T-helper 1 cell treated with Interleukin-12 subunit alpha and Interleukin-12 subunit beta and Interleukin-4 antibody, amounts not matched to agents 30 μg/mL and 1 μg/mL, for 36 hours (primary cell): ENCODE measurements around the gene CDK5R1.
"Not testable (repeated sequence)": the region's sequence is repeated elsewhere in the genome, so short reads cannot be mapped to it uniquely, and the experiment has no call there.

Experiments used
- H3K27ac Mint-ChIP-seq: one replicate; pipeline ENCODE4 v1.8.0; 2021; ENCODE audit warnings: mild to moderate bottlenecking, mixed read lengths
- H3K27me3 Mint-ChIP-seq: one replicate; pipeline ENCODE4 v1.8.0; 2021; ENCODE audit warnings: low read depth, mixed read lengths
- H3K36me3 Mint-ChIP-seq: one replicate; pipeline ENCODE4 v1.8.0; 2021; ENCODE audit warnings: low read depth, mixed read lengths
- H3K4me1 Mint-ChIP-seq: one replicate; pipeline ENCODE4 v1.8.0; 2021; ENCODE audit warnings: low read depth, mixed read lengths
- H3K4me3 Mint-ChIP-seq: one replicate; pipeline ENCODE4 v1.8.0; 2021; ENCODE audit warnings: mild to moderate bottlenecking, moderate library complexity, mixed read lengths
- H3K9me3 Mint-ChIP-seq: one replicate; pipeline ENCODE4 v1.8.0; 2021; ENCODE audit warnings: mixed read lengths

Gene CDK5R1

GRCh38 chr17:32523827-32524552 lies 37.2 kb downstream of the CDK5R1 start:
- peaks cover 4% of the 10 kb centered on the region for H3K36me3 Mint-ChIP-seq
- no peaks in the 10 kb centered on the region for H3K9me3 Mint-ChIP-seq
- peak overlapping the region; percentile 58 for H3K4me3 Mint-ChIP-seq
- H3K27me3 Mint-ChIP-seq, result peaks cover 23% of the 10 kb centered on the region
- peaks cover 43% of the 10 kb centered on the region for H3K4me1 Mint-ChIP-seq
- peak overlapping the region; percentile 65 for H3K27ac Mint-ChIP-seq

GRCh38 chr17:32524553-32524880 lies 37.7 kb downstream of the CDK5R1 start:
- peaks cover 24% of the 10 kb centered on the region for H3K27me3 Mint-ChIP-seq
- not testable (repeated sequence) for H3K9me3 Mint-ChIP-seq, H3K4me3 Mint-ChIP-seq, H3K36me3 Mint-ChIP-seq, H3K27ac Mint-ChIP-seq
- H3K4me1 Mint-ChIP-seq, result peaks cover 43% of the 10 kb centered on the region

DNA sequence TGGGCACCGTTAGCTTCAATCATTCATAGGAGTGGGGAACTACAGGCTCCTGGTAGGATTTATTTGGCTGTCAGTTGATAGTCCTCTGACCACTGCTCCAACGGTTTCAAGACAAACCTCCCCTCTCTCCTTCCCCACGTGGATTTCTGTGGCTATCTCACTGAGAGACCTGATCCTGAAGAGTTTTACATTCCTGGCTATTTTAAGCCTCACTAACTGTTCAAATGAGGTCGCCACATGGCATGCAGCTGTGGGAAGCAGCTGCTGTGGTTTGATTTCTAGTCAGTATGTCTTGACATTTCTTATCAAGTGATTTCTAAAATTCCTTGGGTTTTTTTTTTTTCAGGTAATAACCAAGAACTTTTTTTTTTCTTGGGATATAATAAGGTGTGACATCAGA lies 38.3 kb downstream of the CDK5R1 start:
- Mint-ChIP-seq H3K36me3 (peaks cover 4% of the 10 kb centered on the region), H3K9me3 (no peaks in the 10 kb centered on the region), H3K27me3 (peaks cover 24% of the 10 kb centered on the region), H3K4me3 (no peak overlapping the region), H3K4me1 (peaks cover 39% of the 10 kb centered on the region), H3K27ac (no peak overlapping the region)

DNA sequence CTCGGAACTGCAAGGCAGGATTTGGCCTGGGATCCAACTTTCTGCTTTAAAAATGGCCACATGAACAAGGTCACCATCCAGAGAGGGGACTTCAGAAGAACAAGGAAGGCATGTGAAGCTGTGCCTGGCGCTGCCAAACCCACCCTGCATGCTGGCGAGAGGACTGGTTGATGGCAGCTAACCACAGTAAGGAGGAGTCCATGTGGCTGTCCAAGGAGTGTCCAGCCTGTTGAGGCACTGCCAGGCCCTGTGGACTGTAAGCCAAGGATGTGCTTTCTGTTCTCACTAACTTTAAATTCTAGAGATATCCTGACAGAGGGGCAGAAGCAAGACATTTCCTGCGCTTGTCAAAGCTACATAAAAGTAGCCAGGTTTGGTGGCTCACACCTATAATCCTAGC lies 40.4 kb downstream of the CDK5R1 start:
- peaks cover 21% of the 10 kb centered on the region for H3K27me3 Mint-ChIP-seq
- peaks cover 4% of the 10 kb centered on the region for H3K36me3 Mint-ChIP-seq
- H3K4me1 Mint-ChIP-seq, result peaks cover 29% of the 10 kb centered on the region

GRCh38 chr17:32528825-32529224 lies 42.0 kb downstream of the CDK5R1 start:
- H3K4me1 Mint-ChIP-seq, result peaks cover 22% of the 10 kb centered on the region
- H3K27me3 Mint-ChIP-seq, result peaks cover 31% of the 10 kb centered on the region
- H3K36me3 Mint-ChIP-seq, result peaks cover 4% of the 10 kb centered on the region
- H3K27ac Mint-ChIP-seq, result no peak overlapping the region
- no peaks in the 10 kb centered on the region for H3K9me3 Mint-ChIP-seq
- no peak overlapping the region for H3K4me3 Mint-ChIP-seq

More for the DNA sequence above, 40.4 kb downstream of the CDK5R1 start:
- no peaks in the 10 kb centered on the region for H3K9me3 Mint-ChIP-seq
- H3K27ac Mint-ChIP-seq, result no peak overlapping the region
- no peak overlapping the region for H3K4me3 Mint-ChIP-seq

- H3K27ac Mint-ChIP-seq, result no peak overlapping the region
- H3K4me3 Mint-ChIP-seq, result no peak overlapping the region
- peaks cover 4% of the 10 kb centered on the region for H3K36me3 Mint-ChIP-seq
- peaks cover 31% of the 10 kb centered on the region for H3K27me3 Mint-ChIP-seq
- H3K4me1 Mint-ChIP-seq, result peaks cover 17% of the 10 kb centered on the region
- no peaks in the 10 kb centered on the region for H3K9me3 Mint-ChIP-seq
Observed at GRCh38 chr17:32529604-32530003, 42.8 kb downstream of the CDK5R1 start.

- H3K9me3 Mint-ChIP-seq, result peaks cover 3% of the 10 kb centered on the region
- peaks cover 9% of the 10 kb centered on the region for H3K4me1 Mint-ChIP-seq
- no peak overlapping the region for H3K27ac Mint-ChIP-seq
- no peak overlapping the region for H3K4me3 Mint-ChIP-seq
- H3K36me3 Mint-ChIP-seq, result no peaks in the 10 kb centered on the region
- peaks cover 17% of the 10 kb centered on the region for H3K27me3 Mint-ChIP-seq
Observed at GRCh38 chr17:32533296-32533695, 46.5 kb downstream of the CDK5R1 start.

GRCh38 chr17:32536736-32537643 lies 50.2 kb downstream of the CDK5R1 start:
- H3K36me3 Mint-ChIP-seq, result peaks cover 2% of the 10 kb centered on the region
- peaks cover 3% of the 10 kb centered on the region for H3K9me3 Mint-ChIP-seq
- no peak overlapping the region for H3K4me3 Mint-ChIP-seq
- no peak overlapping the region for H3K27ac Mint-ChIP-seq
- H3K27me3 Mint-ChIP-seq, result peaks cover 13% of the 10 kb centered on the region
- H3K4me1 Mint-ChIP-seq, result peaks cover 4% of the 10 kb centered on the region
